Keratinocyte (primary cell): ENCODE data around the gene NUAK1.

Experiments used
- CTCF ChIP-seq, 3 experiments: IDR thresholded peaks in 1 of 3; conservative IDR thresholded peaks in 1 of 3; optimal IDR thresholded peaks in 1 of 3; 2 replicates in 2 of 3; 3 replicates in 1 of 3; pipeline versions ENCODE3 to v1.5.1; 2011; ENCODE audit warnings: low read length in 3 of 3, mild to moderate bottlenecking in 3 of 3, moderate library complexity in 2 of 3, control low read depth in 1 of 3, inconsistent platforms in 1 of 3; ENCODE audit not compliant: insufficient read depth in 2 of 3; ENCODE audit errors: extremely low read depth in 1 of 3
- EZH2 ChIP-seq: IDR thresholded peaks from one replicate; pipeline ENCODE4 v1.6.1; 2012; ENCODE audit warnings: inconsistent platforms, mild to moderate bottlenecking, low read length, moderate library complexity

- TF ChIP-seq CTCF (optimal IDR thresholded peaks at IDR 0.05 in 1 of 3, IDR thresholded peaks at IDR 0.05 in 1 of 3, conservative IDR thresholded peaks at IDR 0.05 in 1 of 3; ENCODE audit: extremely low read depth in 1 of 3, insufficient read depth in 2 of 3, low read length in 3 of 3) (no peak), EZH2 (no peak)
Observed at GRCh38 chr12:106063826-106064720, 74.7 kb downstream of the NUAK1 start.
